Iris pigment epithelial cell (primary cell): Measurements from ENCODE around the gene CEND1.
A peak's percentile ranks its signal among the peaks of the same experiment; 100 is the strongest.
"Not testable (repeated sequence)": the region's sequence is repeated elsewhere in the genome, so short reads cannot be mapped to it uniquely, and the experiment has no call there.

ENCODE experiments used
- DNase-seq: peaks from one replicate; pipeline ENCODE4 v3.0.0-alpha.2; 2011; ENCODE audit warnings: low read depth

Gene CEND1

DNA sequence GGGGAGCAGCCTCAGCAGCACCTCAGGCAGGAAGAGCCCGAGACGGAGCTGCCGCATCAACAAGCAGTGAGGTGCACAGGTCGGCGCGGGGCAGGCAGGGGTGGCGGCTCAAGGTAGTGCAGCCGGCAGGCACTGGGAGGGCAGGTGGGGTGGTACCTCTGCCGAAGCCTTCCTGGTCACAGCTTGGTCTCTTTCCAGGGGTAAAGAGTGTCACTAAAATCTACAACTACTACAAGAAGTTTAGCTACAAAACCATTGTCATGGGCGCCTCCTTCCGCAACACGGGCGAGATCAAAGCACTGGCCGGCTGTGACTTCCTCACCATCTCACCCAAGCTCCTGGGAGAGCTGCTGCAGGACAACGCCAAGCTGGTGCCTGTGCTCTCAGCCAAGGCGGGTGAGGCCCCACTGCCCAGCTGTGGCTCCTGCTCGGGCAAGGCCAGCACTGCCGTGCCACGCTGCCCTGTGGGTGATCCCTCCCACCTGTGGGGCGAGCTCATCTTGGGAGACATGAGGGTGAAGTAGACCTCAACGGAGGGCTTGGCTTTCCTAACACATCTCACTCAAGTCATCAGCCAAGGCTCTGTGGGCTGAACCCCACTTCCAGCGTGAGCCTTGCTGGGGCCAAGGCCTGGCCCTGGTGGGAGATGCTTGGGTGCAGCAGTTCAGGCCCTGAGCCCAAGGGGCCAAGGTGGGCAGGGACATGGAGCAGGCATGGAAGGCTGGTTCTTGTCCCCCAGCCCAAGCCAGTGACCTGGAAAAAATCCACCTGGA lies 26.2 kb downstream of the CEND1 start:
- no peak for DNase-seq

DNA sequence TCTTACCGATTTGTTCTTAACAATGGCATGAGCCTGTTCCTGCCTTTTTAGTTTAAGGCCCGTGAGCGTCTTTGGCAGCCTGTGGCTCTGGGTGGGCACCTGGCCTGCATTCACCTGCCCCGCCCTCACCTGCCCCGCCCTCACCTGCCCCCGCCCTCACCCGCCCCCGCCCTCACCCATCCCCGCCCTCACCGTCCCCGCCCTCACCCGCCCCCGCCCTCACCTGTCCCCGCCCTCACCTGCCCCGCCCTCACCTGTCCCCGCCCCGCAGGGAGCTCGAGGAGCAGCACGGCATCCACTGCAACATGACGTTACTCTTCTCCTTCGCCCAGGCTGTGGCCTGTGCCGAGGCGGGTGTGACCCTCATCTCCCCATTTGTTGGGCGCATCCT lies 26.8 kb downstream of the CEND1 start:
- DNase-seq, result no peak

DNA sequence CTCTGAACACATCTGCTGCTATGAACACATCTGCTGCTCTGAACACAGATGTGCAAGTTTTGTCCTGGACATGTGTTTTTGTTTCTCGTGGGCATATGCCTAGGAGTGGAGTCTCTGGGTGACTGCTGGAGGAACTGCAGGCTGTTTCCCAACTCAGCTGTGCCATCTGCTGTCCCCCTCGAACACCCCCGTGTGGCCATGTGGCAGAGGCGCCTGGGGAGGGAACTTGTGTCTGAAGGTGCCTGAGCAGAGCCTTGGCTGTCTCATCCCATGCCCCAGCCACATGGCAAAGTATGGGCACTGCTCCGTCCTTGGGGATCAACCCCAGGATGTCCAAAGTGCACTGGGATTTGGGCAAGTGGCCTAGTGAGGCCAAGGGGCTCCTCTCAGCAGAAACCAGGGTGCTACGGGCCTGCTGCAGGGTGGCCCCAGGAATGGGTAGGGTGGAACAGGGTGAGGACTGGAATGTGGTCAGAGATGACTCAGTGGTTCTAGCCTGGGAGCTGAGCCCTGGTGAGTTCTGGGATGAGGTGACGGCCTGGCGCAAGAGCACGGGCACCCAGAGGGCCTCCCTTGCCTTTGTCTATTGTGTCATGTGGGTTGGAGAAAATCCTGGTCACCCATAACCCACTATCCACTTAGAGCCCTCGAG lies 27.3 kb downstream of the CEND1 start:
- DNase-seq, result peak; percentile 87

DNA sequence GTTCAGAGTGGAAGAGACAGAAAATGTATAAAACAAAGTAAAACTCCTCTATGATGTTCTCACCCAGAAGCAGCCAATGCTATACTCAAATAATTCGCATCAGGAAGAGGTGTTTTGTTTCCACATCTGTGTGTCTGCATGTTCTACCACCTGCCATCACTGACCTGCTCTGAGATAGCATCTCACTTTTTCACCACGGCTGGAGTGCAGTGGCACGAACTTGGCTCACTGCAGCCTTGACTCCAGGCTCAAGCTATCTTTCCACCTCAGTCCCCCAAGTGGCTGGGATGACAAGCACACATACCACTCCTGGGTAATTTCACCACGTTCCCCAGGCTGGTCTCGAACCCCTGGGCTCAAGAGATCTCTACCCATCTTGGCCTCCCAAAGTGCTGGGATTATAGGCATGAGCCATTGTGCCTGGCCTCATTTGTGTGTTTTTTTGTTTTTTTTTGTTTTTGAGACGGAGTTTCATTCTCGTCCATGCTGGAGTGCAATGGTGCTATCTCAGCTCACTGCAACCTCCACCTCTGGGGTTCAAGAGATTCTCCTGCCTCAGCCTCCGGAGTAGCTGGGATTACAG lies 28.3 kb downstream of the CEND1 start:
- no peak for DNase-seq

DNA sequence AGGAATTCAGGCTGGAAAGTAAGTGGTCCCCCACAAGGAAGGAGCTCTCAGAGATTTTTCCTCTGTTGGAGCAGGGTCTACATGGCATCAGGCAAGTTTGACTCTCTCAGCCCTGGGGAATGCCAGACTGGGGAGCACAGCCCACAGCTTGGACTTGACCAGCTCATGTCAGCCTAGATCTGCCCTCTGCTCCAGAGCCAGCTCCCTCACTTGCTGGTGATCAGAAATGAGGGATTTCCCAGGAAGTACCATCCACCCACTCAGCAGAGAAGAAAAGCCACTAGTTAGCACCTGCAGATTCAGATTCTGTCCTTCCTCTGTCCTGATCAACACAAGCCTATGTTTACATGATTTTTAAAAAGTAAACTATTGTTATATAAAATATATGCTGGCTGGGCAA lies 29.7 kb downstream of the CEND1 start:
- DNase-seq, result no peak

DNA sequence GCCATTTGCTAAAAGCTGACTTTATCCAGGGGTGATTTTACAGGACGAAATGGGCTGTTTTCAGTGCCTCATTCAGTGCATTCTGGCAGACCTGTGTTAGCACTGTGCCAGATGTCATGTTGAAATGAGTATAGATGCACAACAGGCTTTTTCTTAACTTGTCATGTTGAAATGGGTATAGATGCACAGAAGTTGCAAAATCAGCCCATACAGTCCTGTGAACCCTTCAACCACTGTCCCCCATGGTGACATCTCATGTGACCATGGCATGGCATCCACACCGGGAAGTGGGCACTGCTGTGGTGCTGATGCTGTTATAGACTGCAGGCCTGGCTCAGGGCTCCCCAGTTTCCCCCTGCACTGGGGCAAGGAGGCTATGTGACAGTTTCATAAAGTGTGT lies 40.2 kb downstream of the CEND1 start:
- DNase-seq, result no peak

DNA sequence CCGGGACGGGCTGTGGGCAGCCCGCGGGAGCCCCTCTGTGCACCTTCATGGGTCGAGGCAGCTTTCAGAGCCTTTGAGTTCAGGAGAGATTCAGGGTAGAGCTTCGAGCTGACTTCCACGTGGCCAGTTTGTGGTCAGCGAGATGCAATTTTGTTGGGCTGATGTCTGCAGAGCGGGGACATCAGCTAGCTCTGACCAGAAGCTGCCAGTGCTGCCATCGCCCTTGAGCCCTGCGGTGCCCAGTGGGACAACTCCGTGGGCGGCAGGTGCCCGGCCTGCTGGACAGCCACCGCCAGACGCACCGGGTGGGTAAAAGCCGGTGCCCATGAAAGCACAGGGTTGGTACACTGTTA lies 41.9 kb downstream of the CEND1 start:
- DNase-seq, result peak; percentile 45

DNA sequence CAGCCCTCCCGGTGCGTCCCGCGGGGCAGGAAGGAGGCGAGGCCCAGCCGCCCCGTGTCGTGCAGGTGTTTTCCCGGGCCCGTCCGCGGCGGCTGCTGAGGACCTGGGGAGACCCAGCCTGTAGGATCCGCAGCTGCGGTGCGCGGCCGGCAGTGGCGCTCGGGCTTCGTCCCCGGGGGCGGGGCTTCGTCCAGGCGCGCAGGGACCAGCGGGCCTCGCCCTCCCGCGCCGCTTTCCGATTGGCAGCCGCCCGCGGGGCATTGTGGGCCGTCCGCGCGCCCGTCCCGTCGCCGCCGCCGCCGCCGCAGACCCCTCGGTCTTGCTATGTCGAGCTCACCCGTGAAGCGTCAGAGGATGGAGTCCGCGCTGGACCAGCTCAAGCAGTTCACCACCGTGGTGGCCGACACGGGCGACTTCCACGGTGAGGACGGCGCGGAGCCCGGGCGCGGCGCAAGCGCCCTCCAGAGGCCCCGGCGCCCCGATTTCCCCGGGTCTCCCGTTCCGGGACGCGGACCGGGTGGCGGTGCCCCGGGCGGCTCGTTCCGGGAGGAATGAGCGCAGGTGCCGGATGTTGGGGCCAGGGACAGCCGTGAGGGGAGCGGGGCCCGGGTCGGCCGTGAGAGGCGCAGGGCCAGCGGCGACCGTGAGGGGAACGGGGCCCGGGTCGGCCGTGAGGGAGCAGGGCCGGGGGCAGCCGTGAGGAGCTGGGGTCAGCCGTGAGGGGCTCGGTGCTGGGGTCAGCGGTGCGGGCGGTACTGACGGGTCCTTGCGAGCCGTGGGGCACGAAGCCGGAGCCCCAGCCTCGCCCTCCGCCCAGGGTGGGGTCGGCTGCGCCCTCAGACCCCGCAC lies 42.5 kb downstream of the CEND1 start, which contains the start of gene TALDO1:
Gene TALDO1, plus strand, starts transcription at position 307 of the 849 bp plus-strand sequence. Its CDS starts 18 bp downstream, at position 325.
- peak; percentile 87 for DNase-seq

DNA sequence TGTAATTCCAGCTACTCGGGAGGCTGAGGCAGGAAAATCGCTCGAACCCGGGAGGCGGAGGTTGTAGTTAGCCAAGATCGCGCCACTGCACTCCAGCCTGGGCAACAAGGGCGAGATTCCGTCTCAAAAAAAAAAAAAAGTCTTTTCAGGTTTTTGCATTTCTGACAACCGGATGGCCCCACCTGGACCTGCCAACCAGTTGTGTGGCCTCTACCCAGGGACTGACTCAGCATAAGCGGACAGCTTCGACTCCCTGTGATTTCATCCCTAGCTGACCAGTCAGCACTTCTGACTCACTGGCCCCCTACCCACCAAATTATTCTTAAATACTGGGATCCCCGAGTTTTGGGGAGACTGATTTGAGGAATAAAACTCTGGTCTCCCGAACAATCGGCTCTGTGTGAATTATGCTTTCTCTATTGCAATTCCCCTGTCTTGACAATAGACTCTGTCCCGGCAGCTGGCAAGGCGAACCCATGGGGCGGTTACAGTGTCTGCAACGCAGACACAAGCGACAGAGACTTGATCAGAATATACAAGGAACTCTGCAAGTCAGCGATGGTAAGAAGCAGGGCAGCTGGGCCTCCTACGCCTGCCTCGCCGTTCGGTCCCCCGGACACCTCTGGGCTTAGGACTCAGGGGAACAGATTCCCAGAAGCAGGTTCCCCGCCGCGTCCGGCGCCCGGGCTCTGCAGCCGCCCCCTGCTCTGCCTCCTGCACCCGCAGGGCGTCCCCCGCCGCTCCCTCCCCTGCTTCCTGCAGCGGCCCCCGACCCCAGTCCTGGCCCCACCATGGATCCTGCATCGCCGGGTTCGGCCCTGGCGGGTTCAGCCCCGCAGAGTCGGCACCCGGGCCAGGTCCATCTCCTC lies 43.4 kb downstream of the CEND1 start:
- peak; percentile 44 for DNase-seq

DNA sequence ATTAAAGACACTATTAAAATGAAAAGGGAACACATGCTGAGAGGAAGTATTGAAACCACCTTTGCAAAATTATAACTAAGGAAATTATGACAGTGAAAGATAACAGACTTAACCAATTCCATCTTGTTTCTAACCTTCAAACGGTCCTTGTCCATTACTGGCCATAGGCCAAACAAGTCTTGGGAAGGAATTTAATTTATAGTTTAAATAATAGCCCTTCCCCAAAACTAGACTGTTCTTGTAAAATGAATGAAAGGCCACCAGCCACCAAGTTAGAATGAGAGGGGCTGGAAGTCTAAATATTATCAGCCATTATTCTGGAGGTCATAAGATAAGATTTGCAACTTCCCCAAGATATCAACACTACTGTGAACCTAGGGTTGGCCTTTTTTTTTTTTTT lies 44.5 kb downstream of the CEND1 start:
- DNase-seq, result no peak

DNA sequence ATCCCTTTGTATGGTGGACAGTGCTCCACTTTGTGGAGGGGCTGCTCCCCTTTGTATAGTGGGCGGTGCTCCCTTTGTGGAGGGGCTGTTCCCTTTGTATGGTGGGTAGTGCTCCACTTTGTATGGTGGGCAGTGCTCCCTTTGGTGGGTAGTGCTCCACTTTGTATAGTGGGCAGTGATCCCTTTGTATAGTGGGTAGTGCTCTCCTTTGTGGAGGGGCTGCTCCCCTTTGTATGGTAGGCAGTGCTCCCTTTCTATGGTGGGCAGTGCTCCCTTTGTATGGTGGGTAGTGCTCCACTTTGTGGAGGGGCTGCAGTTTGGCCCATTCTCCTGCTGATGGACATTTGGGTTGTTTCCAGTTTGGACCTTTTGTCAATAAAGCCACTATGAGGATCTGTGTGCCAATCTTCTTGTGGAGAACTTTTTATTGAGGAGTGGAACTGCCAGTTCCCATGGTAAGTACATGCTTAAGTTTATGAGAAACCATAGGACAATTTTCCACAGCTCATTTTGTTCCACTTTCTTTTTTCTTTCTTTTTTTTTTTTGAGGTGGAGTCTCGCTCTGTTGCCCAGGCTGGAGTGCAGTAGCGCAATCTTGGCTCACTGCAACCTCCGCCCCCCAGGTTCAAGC lies 47.2 kb downstream of the CEND1 start:
- no peak for DNase-seq

DNA sequence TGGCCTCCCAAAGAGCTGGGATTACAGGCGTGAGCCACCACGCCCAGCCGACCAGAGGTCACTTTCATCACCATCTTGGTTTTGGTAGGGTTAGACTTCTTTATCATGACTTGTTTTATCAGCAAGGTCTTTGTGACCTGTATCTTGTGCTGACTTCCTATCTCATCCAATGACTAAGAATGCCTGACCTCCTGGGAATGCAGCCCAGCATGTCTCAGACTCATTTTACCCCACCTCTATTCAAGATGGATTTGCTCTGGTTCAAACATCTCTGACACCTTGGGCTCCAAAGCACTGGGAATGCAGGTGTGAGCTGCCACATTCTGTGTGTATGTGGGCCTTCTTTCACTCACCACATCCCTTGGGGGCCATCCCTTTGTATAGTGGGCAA lies 47.7 kb downstream of the CEND1 start:
- no peak for DNase-seq

DNA sequence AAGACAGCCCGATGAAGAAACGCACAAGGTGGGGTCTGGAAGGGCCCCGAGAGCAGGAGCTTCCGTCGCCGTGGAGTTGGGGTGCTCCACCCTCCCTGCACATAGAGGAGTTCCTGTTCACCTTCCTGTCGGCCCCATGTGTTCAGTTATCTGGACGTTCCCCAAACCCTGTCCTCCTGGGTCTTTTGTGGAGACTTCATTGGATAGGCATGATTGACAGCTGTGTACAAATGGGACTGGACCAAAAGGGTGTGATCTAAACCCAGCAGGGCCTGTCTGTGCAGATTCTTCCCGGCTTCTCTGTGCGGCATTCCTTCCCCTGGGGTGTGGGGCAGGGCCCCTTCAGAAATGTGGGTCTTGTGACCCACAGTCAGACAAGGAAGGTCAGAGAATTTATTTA lies 52.0 kb downstream of the CEND1 start:
- not testable (repeated sequence) for DNase-seq

DNA sequence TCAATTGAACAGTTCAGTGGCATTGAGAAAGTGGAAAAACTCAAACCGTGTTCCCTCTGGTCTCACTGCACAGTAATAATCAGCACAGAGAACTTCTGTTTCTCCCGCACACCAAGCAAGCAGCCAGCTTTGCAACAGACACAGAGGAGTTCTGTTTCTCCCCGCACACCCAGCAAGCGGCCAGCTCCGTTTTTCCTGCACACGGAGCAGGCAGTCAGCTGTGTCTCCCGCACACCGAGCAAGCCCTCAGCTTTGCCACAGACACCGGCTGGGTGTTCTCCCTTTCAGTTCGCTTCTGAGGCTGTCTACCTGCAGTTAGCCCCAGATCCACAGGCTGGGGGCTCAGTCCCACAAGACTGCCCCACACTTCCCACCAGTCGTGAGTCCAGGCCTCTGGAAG lies 52.5 kb downstream of the CEND1 start:
- no peak for DNase-seq
